K562 (cell line): Measurements from ENCODE around the gene RNF114. TPM values are rescaled to one million over a fixed set of nuclear protein-coding genes. Genes with fewer than 3 reads are reported as not detected.
A peak's percentile ranks its signal among the peaks of the same experiment; 100 is the strongest.

Source experiments
- CEBPG ChIP-seq, 3 experiments: fragments of 200-800 bp in 1 of 3; sonication (Bioruptor generic) in 1 of 3; sonication (generic) in 1 of 3; formaldehyde crosslinking in 1 of 3; IDR thresholded peaks in 2 of 3; conservative IDR thresholded peaks in 1 of 3; 2 replicates each; pipeline versions ENCODE4 v1.6.1 to v1.8.0; 2016 to 2022; ENCODE audit warnings: missing compliant biosample characterization in 2 of 3, missing genetic modification characterization in 2 of 3, mild to moderate bottlenecking in 1 of 3, missing genetic modification reagents in 1 of 3
- CXXC5 ChIP-seq: fragments of 250-450 bp; sonication (Bioruptor Pico); IDR thresholded peaks from 2 replicates; pipeline ENCODE4 v1.8.0; 2022; ENCODE audit warnings: inconsistent platforms, mild to moderate bottlenecking, moderate library complexity
- ETV1 ChIP-seq: fragments of 450-650 bp; conservative IDR thresholded peaks from 2 replicates; pipeline ENCODE4 v1.6.1; 2016; ENCODE audit warnings: missing genetic modification characterization, control low read depth, low read depth, missing compliant biosample characterization
- FOSL1 ChIP-seq: fragments of 200-800 bp; sonication (Bioruptor generic); conservative IDR thresholded peaks from 2 replicates; pipeline ENCODE4 v1.6.1; 2016; ENCODE audit warnings: missing genetic modification characterization, missing compliant biosample characterization
- HNRNPH1 ChIP-seq: fragments of 200-400 bp; formaldehyde crosslinking; optimal IDR thresholded peaks from 2 replicates; pipeline ENCODE3; 2017; ENCODE audit warnings: low read depth, mild to moderate bottlenecking, low read length, moderate library complexity
- MCM7 ChIP-seq, 2 experiments: fragments of 450-650 bp; IDR thresholded peaks; 2 replicates each; pipeline ENCODE4 v1.6.1; 2016 to 2018
- MEIS2 ChIP-seq: fragments of 450-650 bp; IDR thresholded peaks from 2 replicates; pipeline ENCODE4 v1.6.1; 2014; ENCODE audit warnings: mild to moderate bottlenecking; ENCODE audit not compliant: partially characterized antibody
- MTA2 ChIP-seq: fragments of 450-650 bp; IDR thresholded peaks from 2 replicates; pipeline ENCODE4 v1.6.1; 2016; ENCODE audit warnings: low read depth
- POLR2A ChIP-seq: fragments of 450-650 bp; conservative IDR thresholded peaks from 2 replicates; pipeline ENCODE4 v1.6.1; 2016
- PRDM10 ChIP-seq: fragments of 450-650 bp; IDR thresholded peaks from 2 replicates; pipeline ENCODE4 v1.6.1; 2018; ENCODE audit not compliant: partially characterized antibody
- TAL1 ChIP-seq: fragments of 450-650 bp; IDR thresholded peaks from 2 replicates; pipeline ENCODE4 v1.6.1; 2016; ENCODE audit warnings: mild to moderate bottlenecking
- TCFL5 ChIP-seq: fragments of 250-450 bp; sonication (Bioruptor Pico); conservative IDR thresholded peaks from 2 replicates; pipeline ENCODE4 v1.6.1; 2021; ENCODE audit warnings: mild to moderate bottlenecking, moderate library complexity, matching md5 sums
- THRA ChIP-seq: fragments of 450-650 bp; IDR thresholded peaks from 2 replicates; pipeline ENCODE4 v1.6.1; 2017; ENCODE audit warnings: mild to moderate bottlenecking, moderate library complexity
- TRIM24 ChIP-seq, 2 experiments: fragments of 450-650 bp; IDR thresholded peaks; 2 replicates each; pipeline ENCODE4 v1.6.1; 2016
- ZNF232 ChIP-seq: sonication (generic); formaldehyde crosslinking; IDR thresholded peaks from 2 replicates; pipeline ENCODE4 v1.8.0; 2022; ENCODE audit warnings: mild to moderate bottlenecking, missing genetic modification reagents
- polyA plus RNA-seq, 8 experiments: library from polyadenylated mRNA; depleted of rRNA in 4 of 8; stranded (reverse) in 5 of 8; unstranded in 3 of 8; fragments of >200 nt; fragmentation: Nextera tagmentation in 2 of 8; fragmentation: Illumina TruSeq in 1 of 8; extraction: Ambion mirVana in 2 of 8; extraction: Trizol in 1 of 8; gene quantifications; 2 replicates each; pipeline versions ENCODE4 v1.2.1 to v1.2.3, GENCODE V29; 2011 to 2014; ENCODE audit warnings: inconsistent platforms in 1 of 8, missing spikeins in 1 of 8
- total RNA-seq, 7 experiments: library from RNA; depleted of rRNA in 6 of 7; stranded (reverse); fragments of >200 nt in 6 of 7; fragmentation: Illumina TruSeq in 2 of 7; extraction: Trizol in 2 of 7; gene quantifications; 2 replicates each; pipeline versions ENCODE4 v1.2.1 to v1.2.3, GENCODE V29; 2011 to 2021; ENCODE audit warnings: low replicate concordance in 1 of 7
- TF ChIP-seq, protein P1 (sequence below): fragments of 250-450 bp; sonication (Bioruptor Pico); IDR thresholded peaks from 2 replicates; pipeline ENCODE4 v1.5.0; 2020; ENCODE audit warnings: mild to moderate bottlenecking, borderline replicate concordance
- TF ChIP-seq, protein P2 (sequence below): sonication (generic); formaldehyde crosslinking; IDR thresholded peaks from 2 replicates; pipeline ENCODE4 v1.8.0; 2022; ENCODE audit warnings: mild to moderate bottlenecking, missing genetic modification reagents

RNF114 gene
- total and polyA plus RNA-seq, 9 of the 15 experiments (the other 6 are each of a cell fraction or from before 2014, with no cell fraction given) = 38.6 to 111 (median 62.6) TPM

DNA sequence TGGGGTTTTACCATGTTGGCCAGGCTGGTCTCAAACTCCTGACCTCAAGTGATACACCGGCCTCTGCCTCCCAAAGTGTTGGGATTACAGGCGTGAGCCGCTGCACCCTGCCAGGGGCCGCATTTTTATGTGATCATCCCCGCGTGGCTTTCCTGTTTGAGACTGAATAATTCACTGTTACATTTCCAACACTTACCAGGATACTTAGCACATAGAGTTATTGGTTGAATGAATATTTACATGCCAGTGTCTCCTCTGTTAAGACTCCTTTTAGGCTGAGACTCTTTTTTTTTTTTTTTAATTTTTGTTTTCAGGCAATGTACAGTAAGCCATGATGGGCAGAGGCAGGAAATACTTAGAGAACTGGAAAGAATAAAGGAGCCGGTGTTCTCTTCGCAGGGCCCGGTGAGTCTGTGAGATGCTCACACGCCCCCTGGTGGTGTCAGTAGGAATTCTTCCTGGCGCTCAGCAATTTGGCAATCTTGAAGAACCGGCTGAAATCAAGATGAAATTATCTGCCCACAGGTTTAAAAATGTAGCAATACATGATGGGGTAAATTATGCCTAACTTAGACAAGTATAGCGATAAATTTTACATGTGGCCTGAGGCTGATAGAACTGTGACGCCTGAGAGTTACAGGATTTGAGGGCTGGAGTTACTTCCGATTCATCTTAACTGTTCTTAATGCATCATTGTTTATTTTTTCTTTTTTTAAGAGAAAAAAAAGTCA lies 7.6 kb upstream of the RNF114 start (continued):
- TF ChIP-seq, protein P1, sequence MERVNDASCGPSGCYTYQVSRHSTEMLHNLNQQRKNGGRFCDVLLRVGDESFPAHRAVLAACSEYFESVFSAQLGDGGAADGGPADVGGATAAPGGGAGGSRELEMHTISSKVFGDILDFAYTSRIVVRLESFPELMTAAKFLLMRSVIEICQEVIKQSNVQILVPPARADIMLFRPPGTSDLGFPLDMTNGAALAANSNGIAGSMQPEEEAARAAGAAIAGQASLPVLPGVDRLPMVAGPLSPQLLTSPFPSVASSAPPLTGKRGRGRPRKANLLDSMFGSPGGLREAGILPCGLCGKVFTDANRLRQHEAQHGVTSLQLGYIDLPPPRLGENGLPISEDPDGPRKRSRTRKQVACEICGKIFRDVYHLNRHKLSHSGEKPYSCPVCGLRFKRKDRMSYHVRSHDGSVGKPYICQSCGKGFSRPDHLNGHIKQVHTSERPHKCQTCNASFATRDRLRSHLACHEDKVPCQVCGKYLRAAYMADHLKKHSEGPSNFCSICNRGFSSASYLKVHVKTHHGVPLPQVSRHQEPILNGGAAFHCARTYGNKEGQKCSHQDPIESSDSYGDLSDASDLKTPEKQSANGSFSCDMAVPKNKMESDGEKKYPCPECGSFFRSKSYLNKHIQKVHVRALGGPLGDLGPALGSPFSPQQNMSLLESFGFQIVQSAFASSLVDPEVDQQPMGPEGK (CRISPR knock-in tag) = no peak
- peak; percentile 69 for TF ChIP-seq MEIS2
- TF ChIP-seq MCM7 (IDR thresholded peaks at IDR 0.05) = no peak
- no peak for TF ChIP-seq MTA2
- 0 out of 2 replicates have a peak, but pooled peaks have one; percentile 32 for TF ChIP-seq CXXC5 (CRISPR knock-in tag)
- no peak for TF ChIP-seq PRDM10
- no peak for TF ChIP-seq POLR2A
- TF ChIP-seq CEBPG (CRISPR knock-in tag; IDR thresholded peaks at IDR 0.05) = peak; percentile 74; the same call in 1 of the 2 replicates
- TF ChIP-seq CEBPG (tag; conservative IDR thresholded peaks at IDR 0.05 in 1 of 2, IDR thresholded peaks at IDR 0.05 in 1 of 2) = peak; percentile 87 to 96
- TF ChIP-seq TRIM24 (IDR thresholded peaks at IDR 0.05) = peak in 1 of 2 experiments; percentile 26; a peak in 1 of 4 replicates
- TF ChIP-seq HNRNPH1 = no peak
- no peak for TF ChIP-seq ZNF232 (CRISPR knock-in tag)
- no peak for TF ChIP-seq THRA
- 0 out of 2 replicates have a peak, but pooled peaks have one; percentile 26 for TF ChIP-seq ETV1
- TF ChIP-seq TCFL5 (CRISPR knock-in tag) = no peak
- 0 out of 2 replicates have a peak, but pooled peaks have one; percentile 23 for TF ChIP-seq TAL1
- no peak for TF ChIP-seq FOSL1
- TF ChIP-seq, protein P2, sequence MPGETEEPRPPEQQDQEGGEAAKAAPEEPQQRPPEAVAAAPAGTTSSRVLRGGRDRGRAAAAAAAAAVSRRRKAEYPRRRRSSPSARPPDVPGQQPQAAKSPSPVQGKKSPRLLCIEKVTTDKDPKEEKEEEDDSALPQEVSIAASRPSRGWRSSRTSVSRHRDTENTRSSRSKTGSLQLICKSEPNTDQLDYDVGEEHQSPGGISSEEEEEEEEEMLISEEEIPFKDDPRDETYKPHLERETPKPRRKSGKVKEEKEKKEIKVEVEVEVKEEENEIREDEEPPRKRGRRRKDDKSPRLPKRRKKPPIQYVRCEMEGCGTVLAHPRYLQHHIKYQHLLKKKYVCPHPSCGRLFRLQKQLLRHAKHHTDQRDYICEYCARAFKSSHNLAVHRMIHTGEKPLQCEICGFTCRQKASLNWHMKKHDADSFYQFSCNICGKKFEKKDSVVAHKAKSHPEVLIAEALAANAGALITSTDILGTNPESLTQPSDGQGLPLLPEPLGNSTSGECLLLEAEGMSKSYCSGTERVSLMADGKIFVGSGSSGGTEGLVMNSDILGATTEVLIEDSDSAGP (CRISPR knock-in tag) = no peak
